H1 (cell line): ENCODE measurements around the gene RUSC2. TPM values are rescaled to one million over a fixed set of nuclear protein-coding genes. Genes with fewer than 3 reads are reported as not detected.

ENCODE experiments used
- CTCF ChIA-PET: fragments of 300-600 bp; sonication (Branson Sonifier 250); formaldehyde crosslinking; loops from one replicate; lab custom pipeline; 2021; ENCODE audit not compliant: partially characterized antibody; lab: Charles Lee
- POLR2A ChIA-PET: fragments of 300-600 bp; sonication (Branson Sonifier 250); formaldehyde crosslinking; loops from one replicate; lab custom pipeline; 2021; ENCODE audit warnings: inconsistent platforms; ENCODE audit not compliant: partially characterized antibody; lab: Charles Lee
- DNase-seq, 2 experiments: peaks; one replicate each; pipeline versions ENCODE4 v3.0.0 to v3.0.0-alpha.2; 2010 to 2022; ENCODE audit warnings: low spot score in 2 of 2, low read depth in 1 of 2, mixed read lengths in 1 of 2
- FAIRE-seq: peaks from 2 replicates; lab custom pipeline; 2011; peaks lifted over from hg19 to GRCh38; lab: Jason Lieb, UNC
- H2AFZ ChIP-seq: 2 replicates; pipeline ENCODE4 v1.8.1; 2012; ENCODE audit warnings: low read length, inconsistent platforms
- H2AK5ac ChIP-seq: 2 replicates; pipeline ENCODE4 v1.6.1; 2013; ENCODE audit warnings: low read depth, low read length
- H2BK120ac ChIP-seq: replicated peaks from 2 replicates; pipeline ENCODE3; 2013; ENCODE audit warnings: low read depth, low read length, inconsistent platforms
- H2BK12ac ChIP-seq: 2 replicates; pipeline ENCODE4 v1.6.1; 2013; ENCODE audit warnings: low read depth, low read length
- H2BK15ac ChIP-seq: 2 replicates; pipeline ENCODE4 v1.6.1; 2013; ENCODE audit warnings: low read length
- H2BK20ac ChIP-seq: 2 replicates; pipeline ENCODE4 v1.6.1; 2013; ENCODE audit warnings: low read length
- H2BK5ac ChIP-seq: 2 replicates; pipeline ENCODE4 v1.6.1; 2013; ENCODE audit warnings: low read depth, low read length
- H3K14ac ChIP-seq: 2 replicates; pipeline ENCODE4 v1.6.1; 2013; ENCODE audit warnings: inconsistent platforms; ENCODE audit not compliant: insufficient read length
- H3K18ac ChIP-seq: 2 replicates; pipeline ENCODE4 v1.6.1; 2013; ENCODE audit warnings: low read length; ENCODE audit errors: extremely low read depth
- H3K23ac ChIP-seq: 2 replicates; pipeline ENCODE4 v1.6.1; 2013; ENCODE audit warnings: inconsistent platforms; ENCODE audit not compliant: insufficient read length
- H3K23me2 ChIP-seq: 2 replicates; pipeline ENCODE4 v1.6.1; 2013; ENCODE audit warnings: low read depth, low read length
- H3K27ac ChIP-seq: 2 replicates; pipeline ENCODE4 v1.6.1; 2011; ENCODE audit warnings: low read depth, low read length, inconsistent platforms
- H3K27me3 ChIP-seq, 4 experiments: replicated peaks in 1 of 4; 1 replicate in 1 of 4; 2 replicates in 3 of 4; pipeline versions ENCODE4 v1.6.1 to v1.8.1; 2011 to 2013; ENCODE audit warnings: low read length in 3 of 4, mild to moderate bottlenecking in 3 of 4, inconsistent platforms in 2 of 4, mixed read lengths in 2 of 4, moderate library complexity in 1 of 4; ENCODE audit not compliant: control insufficient read depth in 3 of 4, insufficient read depth in 3 of 4; ENCODE audit errors: extremely low read depth in 1 of 4
- H3K36me3 ChIP-seq, 4 experiments: 2 replicates each; pipeline versions ENCODE4 v1.6.1 to v1.8.1; 2011 to 2013; ENCODE audit warnings: mild to moderate bottlenecking in 4 of 4, low read length in 3 of 4, moderate library complexity in 2 of 4, control low read depth in 1 of 4, inconsistent platforms in 1 of 4; ENCODE audit not compliant: insufficient read depth in 4 of 4, control insufficient read depth in 2 of 4
- H3K4ac ChIP-seq: replicated peaks from 2 replicates; pipeline ENCODE3; 2013; ENCODE audit warnings: low read length, low read depth, mixed read lengths, inconsistent platforms; ENCODE audit not compliant: insufficient read length
- H3K4me1 ChIP-seq, 4 experiments: replicated peaks in 1 of 4; 1 replicate in 1 of 4; 2 replicates in 3 of 4; pipeline versions ENCODE4 v1.6.1 to v1.8.1; 2011 to 2013; ENCODE audit warnings: low read length in 3 of 4, inconsistent platforms in 2 of 4, mixed read lengths in 1 of 4; ENCODE audit not compliant: insufficient read depth in 4 of 4, control insufficient read depth in 3 of 4
- H3K4me2 ChIP-seq, 2 experiments: 2 replicates each; pipeline versions ENCODE4 v1.6.1 to v1.8.1; 2011 to 2013; ENCODE audit warnings: low read depth in 2 of 2, low read length in 2 of 2, control low read depth in 1 of 2, inconsistent platforms in 1 of 2, mild to moderate bottlenecking in 1 of 2; ENCODE audit not compliant: insufficient read depth in 1 of 2
- H3K4me3 ChIP-seq, 4 experiments: fragments of 200-600, 300-600 bp in 1 of 4; sonication (generic), shearing (Covaris generic), sonication (Bioruptor Twin) in 1 of 4; 2 replicates each; pipeline versions ENCODE4 v1.5.1 to v1.8.1; 2011 to 2016; ENCODE audit warnings: low read length in 4 of 4, low read depth in 3 of 4, control low read depth in 2 of 4, inconsistent platforms in 2 of 4, mild to moderate bottlenecking in 2 of 4, mixed read lengths in 1 of 4, moderate library complexity in 1 of 4; ENCODE audit not compliant: insufficient read depth in 2 of 4; ENCODE audit errors: extremely low read depth in 1 of 4
- H3K56ac ChIP-seq: replicated peaks from 2 replicates; pipeline ENCODE3; 2013; ENCODE audit warnings: low read depth, mild to moderate bottlenecking, mixed read lengths, low read length, inconsistent platforms; ENCODE audit not compliant: insufficient read length
- H3K79me1 ChIP-seq: 2 replicates; pipeline ENCODE4 v1.6.1; 2013; ENCODE audit warnings: low read depth, low read length, control low read depth
- H3K79me2 ChIP-seq, 2 experiments: 2 replicates each; pipeline versions ENCODE4 v1.6.1 to v1.8.1; 2012 to 2013; ENCODE audit warnings: low read length in 2 of 2, mild to moderate bottlenecking in 2 of 2, inconsistent platforms in 1 of 2; ENCODE audit not compliant: insufficient read depth in 2 of 2, control insufficient read depth in 1 of 2
- H3K9ac ChIP-seq, 4 experiments: replicated peaks in 1 of 4; 1 replicate in 1 of 4; 2 replicates in 3 of 4; pipeline versions ENCODE4 v1.6.1 to v1.8.1; 2011 to 2013; ENCODE audit warnings: low read depth in 3 of 4, low read length in 3 of 4, control low read depth in 2 of 4, mild to moderate bottlenecking in 2 of 4, moderate library complexity in 2 of 4, inconsistent platforms in 1 of 4; ENCODE audit errors: extremely low read depth in 1 of 4
- H3K9me3 ChIP-seq, 2 experiments: 2 replicates each; pipeline versions ENCODE4 v1.6.1 to v1.8.1; 2012 to 2013; ENCODE audit warnings: mild to moderate bottlenecking in 2 of 2, moderate library complexity in 2 of 2, control low read depth in 1 of 2, inconsistent platforms in 1 of 2, low read depth in 1 of 2, low read length in 1 of 2, mixed read lengths in 1 of 2; ENCODE audit not compliant: insufficient read depth in 2 of 2
- H4K20me1 ChIP-seq, 2 experiments: replicated peaks in 1 of 2; 2 replicates each; pipeline versions ENCODE3 to v1.8.1; 2011 to 2013; ENCODE audit warnings: inconsistent platforms in 2 of 2, low read length in 2 of 2, mild to moderate bottlenecking in 1 of 2; ENCODE audit not compliant: insufficient read depth in 2 of 2, control insufficient read depth in 1 of 2
- H4K5ac ChIP-seq: 2 replicates; pipeline ENCODE4 v1.6.1; 2013; ENCODE audit warnings: low read length, low read depth, mixed read lengths, inconsistent platforms; ENCODE audit not compliant: insufficient read length
- H4K8ac ChIP-seq: 2 replicates; pipeline ENCODE4 v1.8.0; 2013; ENCODE audit warnings: mild to moderate bottlenecking, moderate library complexity, low read length, inconsistent platforms; ENCODE audit not compliant: insufficient read depth; ENCODE audit errors: extremely low read depth
- H4K91ac ChIP-seq: replicated peaks from 2 replicates; pipeline ENCODE3; 2013; ENCODE audit warnings: low read length, mixed read lengths, inconsistent platforms; ENCODE audit not compliant: insufficient read length
- ASH2L ChIP-seq: fragments of 200-600, 300-600 bp; sonication (generic); IDR thresholded peaks from one replicate; pipeline ENCODE4 v1.7.1; 2017; ENCODE audit warnings: low read length
- BRCA1 ChIP-seq: IDR thresholded peaks from 2 replicates; pipeline ENCODE4 v1.6.1; 2012; ENCODE audit warnings: low read depth, low read length, improper control_type of control experiment
- CEBPB ChIP-seq: IDR thresholded peaks from 2 replicates; pipeline ENCODE4 v1.6.1; 2012; ENCODE audit warnings: low read depth, low read length
- CHD2 ChIP-seq: IDR thresholded peaks from 2 replicates; pipeline ENCODE4 v1.6.1; 2012; ENCODE audit warnings: low read length, improper control_type of control experiment
- KDM4A ChIP-seq: IDR thresholded peaks from one replicate; pipeline ENCODE4 v1.7.1; 2012; ENCODE audit warnings: low read depth, mild to moderate bottlenecking, moderate library complexity, low read length, inconsistent platforms; ENCODE audit not compliant: severe bottlenecking
- KDM5A ChIP-seq: fragments of 200-600 bp; IDR thresholded peaks from 2 replicates; pipeline ENCODE4 v1.7.1; 2012; ENCODE audit warnings: mild to moderate bottlenecking, low read length, inconsistent platforms, mixed read lengths
- MAX ChIP-seq: IDR thresholded peaks from 2 replicates; pipeline ENCODE4 v1.6.1; 2012; ENCODE audit warnings: inconsistent platforms
- PHF8 ChIP-seq: fragments of 200-600 bp; sonication (generic); conservative IDR thresholded peaks from 2 replicates; pipeline ENCODE4 v1.7.1; 2012; ENCODE audit warnings: low read depth, mild to moderate bottlenecking, inconsistent platforms, low read length, moderate library complexity
- SIN3A ChIP-seq, 2 experiments: IDR thresholded peaks in 1 of 2; conservative IDR thresholded peaks in 1 of 2; 2 replicates each; pipeline ENCODE4 v1.6.1; 2011 to 2012; ENCODE audit warnings: low read length in 2 of 2, improper control_type of control experiment in 1 of 2, low read depth in 1 of 2, mild to moderate bottlenecking in 1 of 2
- SP1 ChIP-seq: IDR thresholded peaks from 2 replicates; pipeline ENCODE4 v1.6.1; 2011; ENCODE audit warnings: low read depth, low read length
- TBP ChIP-seq: IDR thresholded peaks from 2 replicates; pipeline ENCODE4 v1.6.1; 2011; ENCODE audit warnings: low read depth, low read length, improper control_type of control experiment
- TEAD4 ChIP-seq: IDR thresholded peaks from 2 replicates; pipeline ENCODE4 v1.6.1; 2012; ENCODE audit warnings: low read depth, low read length, inconsistent platforms, mixed read lengths
- USF2 ChIP-seq: IDR thresholded peaks from 2 replicates; pipeline ENCODE4 v1.6.1; 2011; ENCODE audit warnings: low read length, improper control_type of control experiment
- YY1 ChIP-seq: IDR thresholded peaks from 2 replicates; pipeline ENCODE4 v1.6.1; 2011; ENCODE audit warnings: low read depth, mild to moderate bottlenecking, low read length
- WGBS, 2 experiments: shearing (Covaris generic) in 1 of 2; methylation state at CpG; one replicate each; pipeline versions ENCODE4 v1.1.6 to v1.1.7; 2013 to 2015; ENCODE audit warnings: low lambda C conversion rate in 2 of 2, mixed read lengths in 2 of 2, inconsistent platforms in 1 of 2, low coverage in 1 of 2, missing lambda C conversion rate in 1 of 2; ENCODE audit not compliant: insufficient replicate concordance in 2 of 2, insufficient coverage in 1 of 2, insufficient read length in 1 of 2; ENCODE audit errors: extremely low coverage in 1 of 2, missing lambda C conversion rate in 1 of 2; 5-methylcytosine and 5-hydroxymethylcytosine counted together
- polyA plus RNA-seq, 7 experiments: library from polyadenylated mRNA; depleted of rRNA in 3 of 7; stranded (reverse) in 5 of 7; unstranded in 2 of 7; fragments of >200 nt in 5 of 7; fragments of 200-250 nt in 2 of 7; gene quantifications; 1 replicate in 5 of 7; 2 replicates in 1 of 7; 4 replicates in 1 of 7; pipeline versions ENCODE4 v1.2.1 to v1.2.3, GENCODE V29; 2011 to 2013; ENCODE audit warnings: missing spikeins in 2 of 7, mixed read lengths in 2 of 7
- total RNA-seq: library from RNA; stranded (reverse); fragmentation: NEBNext Ultra II Directional; extraction: Animal tissue kit (Norgen Biotek cat#: 25700); gene quantifications from 2 replicates; pipeline ENCODE4 v1.2.1, GENCODE V29; 2021

The RUSC2 gene
- total and polyA plus RNA-seq, 2 of the 8 experiments (the other 6 are each of a cell fraction or from before 2014, with no cell fraction given) = 4.2 to 7.9 TPM

GRCh38 chr9:35484406-35484805 lies 5.5 kb upstream of the RUSC2 start:
- H2BK5ac ChIP-seq = no peak overlapping the region
- no peak overlapping the region for H3K4ac ChIP-seq
- no peak overlapping the region for H3K9ac ChIP-seq
- H3K4me3 ChIP-seq = no peak overlapping the region
- no peaks in the 10 kb centered on the region for H3K79me1 ChIP-seq
- H2BK120ac ChIP-seq = no peak overlapping the region
- H4K91ac ChIP-seq = no peak overlapping the region
- 83% methylated on average over 3 of the region's 3 CpGs; no CpG with 5 or more reads in 1 of the 2 experiments for WGBS, 2 experiments
- peaks cover 0 to 1% of the 10 kb centered on the region in 2 experiments for H4K20me1 ChIP-seq
- no peaks in the 10 kb centered on the region for H3K36me3 ChIP-seq
- H4K5ac ChIP-seq = no peak overlapping the region
- ChIA-PET POLR2A (interaction anchor here (0.8 kb wide), 1 partner anchor 62 kb away, joined by 3 read pairs; no protein-coding TSS in a partner anchor), CTCF (interaction anchor here (1.2 to 5.1 kb wide), 6 partner anchors 54 to 211 kb away, joined by 3 to 66 read pairs (median 4); no protein-coding TSS in a partner anchor)
- FAIRE-seq = no peak
- no peak overlapping the region for H3K23ac ChIP-seq
- H3K56ac ChIP-seq = no peak overlapping the region
- no peak overlapping the region for H3K14ac ChIP-seq
- DNase-seq = no peak
- H3K9me3 ChIP-seq = no peaks in the 10 kb centered on the region
- H3K4me2 ChIP-seq = no peak overlapping the region
- H2AFZ ChIP-seq = no peak overlapping the region
- H3K27me3 ChIP-seq = no peaks in the 10 kb centered on the region
- H2AK5ac ChIP-seq = no peak overlapping the region
- peaks cover 0 to 8% (median 5%) of the 10 kb centered on the region in 4 experiments; a peak in 4 of 7 replicates for H3K4me1 ChIP-seq
- H3K23me2 ChIP-seq = peaks cover 4% of the 10 kb centered on the region
- no peak overlapping the region for H2BK15ac ChIP-seq
- H3K18ac ChIP-seq = no peak overlapping the region
- H3K79me2 ChIP-seq = no peaks in the 10 kb centered on the region
- H2BK12ac ChIP-seq = no peak overlapping the region
- H4K8ac ChIP-seq = no peak overlapping the region
- no peak overlapping the region for H3K27ac ChIP-seq
- H2BK20ac ChIP-seq = no peak overlapping the region
- TF ChIP-seq TBP (no peak), SP1 (no peak), ASH2L (no peak), BRCA1 (no peak), MAX (no peak), SIN3A (conservative IDR thresholded peaks at IDR 0.05 in 1 of 2, IDR thresholded peaks at IDR 0.05 in 1 of 2; ENCODE audit: low read depth in 1 of 2, low read length in 2 of 2) (no peak), YY1 (no peak), USF2 (no peak), CEBPB (no peak), TEAD4 (no peak), CHD2 (no peak), KDM5A (no peak), PHF8 (no peak), KDM4A (no peak)
